DND-41 (cell line): Measurements from ENCODE around the gene ZFP69B.

Experiments used
- ATAC-seq: fragments of 200-7000 bp; cut with Tn5 transposase; 3 replicates; pipeline ENCODE4 v1.9.1; 2021; ENCODE audit warnings: low read depth; ENCODE audit not compliant: insufficient read depth
- DNase-seq: peaks from one replicate; pipeline ENCODE4 v3.0.0-alpha.2; 2020
- H2AFZ ChIP-seq: 2 replicates; pipeline ENCODE4 v1.6.0; 2012; ENCODE audit warnings: low read depth, low read length
- H3K27ac ChIP-seq: 2 replicates; pipeline ENCODE4 v1.5.1; 2012; ENCODE audit warnings: low read length, inconsistent platforms
- H3K27me3 ChIP-seq: fragments of 200-600 bp; sonication (generic); 2 replicates; pipeline ENCODE4 v1.6.0; 2012; ENCODE audit warnings: low read length, mild to moderate bottlenecking, inconsistent platforms; ENCODE audit not compliant: insufficient read depth, poor library complexity
- H3K36me3 ChIP-seq: 2 replicates; pipeline ENCODE4 v1.5.1; 2012; ENCODE audit warnings: low read length, inconsistent platforms; ENCODE audit not compliant: insufficient read depth
- H3K4me1 ChIP-seq: 2 replicates; pipeline ENCODE4 v1.5.1; 2012; ENCODE audit warnings: mild to moderate bottlenecking, low read length; ENCODE audit not compliant: insufficient read depth
- H3K4me2 ChIP-seq: 2 replicates; pipeline ENCODE4 v1.6.0; 2012; ENCODE audit warnings: mild to moderate bottlenecking, moderate library complexity, low read length, inconsistent platforms; ENCODE audit not compliant: insufficient read depth
- H3K4me3 ChIP-seq, 2 experiments: fragments of 200-600 bp in 1 of 2; shearing (Covaris generic) in 1 of 2; 2 replicates each; pipeline ENCODE4 v1.5.1; 2012 to 2016; ENCODE audit warnings: inconsistent platforms in 2 of 2, low read length in 2 of 2, mild to moderate bottlenecking in 2 of 2, low read depth in 1 of 2, moderate library complexity in 1 of 2
- H3K79me2 ChIP-seq: 2 replicates; pipeline ENCODE4 v1.6.0; 2012; ENCODE audit warnings: low read length, inconsistent platforms; ENCODE audit not compliant: insufficient read depth
- H3K9ac ChIP-seq: 2 replicates; pipeline ENCODE4 v1.6.0; 2012; ENCODE audit warnings: low read depth, mild to moderate bottlenecking, inconsistent platforms, low read length, moderate library complexity
- H3K9me3 ChIP-seq: 2 replicates; pipeline ENCODE4 v1.5.1; 2012; ENCODE audit warnings: low read length, moderate library complexity, mild to moderate bottlenecking, inconsistent platforms; ENCODE audit not compliant: insufficient read depth, severe bottlenecking
- H4K20me1 ChIP-seq: 2 replicates; pipeline ENCODE4 v1.6.0; 2012; ENCODE audit warnings: low read length; ENCODE audit not compliant: insufficient read depth
- CTCF ChIP-seq: IDR thresholded peaks from 2 replicates; pipeline ENCODE4 v1.5.1; 2012; ENCODE audit warnings: borderline replicate concordance, low read length, moderate library complexity, mild to moderate bottlenecking; ENCODE audit not compliant: poor library complexity, severe bottlenecking; ENCODE audit errors: extremely low read depth
- EZH2 ChIP-seq: IDR thresholded peaks from 3 replicates; pipeline ENCODE4 v1.6.1; 2012; ENCODE audit warnings: borderline replicate concordance, low read depth, mild to moderate bottlenecking, moderate library complexity, low read length, inconsistent platforms; ENCODE audit not compliant: severe bottlenecking

The ZFP69B gene

GRCh38 chr1:40435471-40435870, 14.8 kb upstream of the ZFP69B start:
- Histone ChIP-seq H3K27me3 (no peaks in the 10 kb centered on the region), H3K4me3 (no peak overlapping the region), H3K4me1 (no peaks in the 10 kb centered on the region), H3K4me2 (no peak overlapping the region), H2AFZ (no peak overlapping the region), H3K9ac (no peak overlapping the region), H4K20me1 (no peaks in the 10 kb centered on the region), H3K36me3 (no peaks in the 10 kb centered on the region), H3K79me2 (no peaks in the 10 kb centered on the region), H3K27ac (no peak overlapping the region), H3K9me3 (no peaks in the 10 kb centered on the region)
- ATAC-seq (no peak), DNase-seq (no peak)
- no peak for TF ChIP-seq CTCF
- no peak for TF ChIP-seq EZH2

GRCh38 chr1:40435876-40436275, 14.4 kb upstream of the ZFP69B start:
- Histone ChIP-seq H3K4me3 (no peak overlapping the region), H3K27ac (no peak overlapping the region), H3K9me3 (no peaks in the 10 kb centered on the region), H3K36me3 (no peaks in the 10 kb centered on the region), H3K4me2 (no peak overlapping the region), H3K9ac (no peak overlapping the region), H4K20me1 (no peaks in the 10 kb centered on the region), H3K4me1 (no peaks in the 10 kb centered on the region), H3K79me2 (no peaks in the 10 kb centered on the region), H2AFZ (no peak overlapping the region), H3K27me3 (no peaks in the 10 kb centered on the region)
- no peak for DNase-seq
- ATAC-seq, result no peak
- TF ChIP-seq CTCF, result no peak
- TF ChIP-seq EZH2, result no peak

- ATAC-seq (peak; percentile 61; the same call in 1 of the 3 replicates), DNase-seq (no peak)
- no peaks in the 10 kb centered on the region for H3K9me3 ChIP-seq
- no peaks in the 10 kb centered on the region for H3K27me3 ChIP-seq
- H3K36me3 ChIP-seq, result no peaks in the 10 kb centered on the region
- H2AFZ ChIP-seq, result no peak overlapping the region
- no peaks in the 10 kb centered on the region for H4K20me1 ChIP-seq
- no peak overlapping the region for H3K9ac ChIP-seq
- no peak for TF ChIP-seq EZH2
- peak; percentile 80 for TF ChIP-seq CTCF
- H3K79me2 ChIP-seq, result no peaks in the 10 kb centered on the region
- no peaks in the 10 kb centered on the region for H3K4me1 ChIP-seq
- no peak overlapping the region for H3K4me3 ChIP-seq
- no peak overlapping the region for H3K27ac ChIP-seq
- H3K4me2 ChIP-seq, result no peak overlapping the region
Observed at GRCh38 chr1:40438391-40439015, 11.8 kb upstream of the ZFP69B start.

- Histone ChIP-seq H3K4me3 (no peak overlapping the region), H3K27ac (no peak overlapping the region), H3K27me3 (no peaks in the 10 kb centered on the region), H3K79me2 (no peaks in the 10 kb centered on the region), H3K9me3 (no peaks in the 10 kb centered on the region), H3K4me1 (no peaks in the 10 kb centered on the region), H3K36me3 (no peaks in the 10 kb centered on the region), H3K9ac (no peak overlapping the region), H3K4me2 (no peak overlapping the region), H2AFZ (no peak overlapping the region), H4K20me1 (no peaks in the 10 kb centered on the region)
- DNase-seq (no peak), ATAC-seq (no peak)
- TF ChIP-seq EZH2 (no peak), CTCF (no peak)
Observed at GRCh38 chr1:40439247-40439646, 11.0 kb upstream of the ZFP69B start.
